NCI-H1417 (cell line): ENCODE data around the gene MFNG.
A peak's percentile ranks its signal among the peaks of the same experiment; 100 is the strongest.

ENCODE experiments used
- DNase-seq, 3 experiments: peaks; one replicate each; lab custom pipeline; 2025; lab: John Stamatoyannopoulos, UW

The MFNG gene

GRCh38 chr22:37448516-37449127, 37.6 kb downstream of the MFNG start:
- DNase-seq = peak; percentile 54 to 62 (median 60)

- DNase-seq = no peak
Measured at GRCh38 chr22:37445501-37445900, 40.7 kb downstream of the MFNG start.

DNA sequence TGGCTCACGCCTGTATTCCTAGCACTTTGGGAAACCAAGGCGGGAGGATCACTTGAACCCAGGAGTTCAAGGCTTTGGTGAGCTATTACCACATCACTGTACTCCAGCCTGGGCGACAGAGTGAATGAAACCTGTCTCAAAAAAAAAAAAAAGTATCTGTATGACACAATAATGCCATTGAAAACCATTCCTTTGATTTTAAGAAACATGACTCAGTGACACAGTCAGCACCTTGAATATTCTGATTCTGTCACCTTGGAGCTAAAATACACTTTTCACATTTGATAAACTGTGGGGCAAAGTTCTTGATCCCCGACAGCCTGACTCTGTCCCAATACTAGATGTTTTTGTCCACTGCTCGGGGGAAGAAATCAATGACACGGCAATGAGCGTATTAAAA, 42.2 kb downstream of the MFNG start:
- DNase-seq = no peak

DNA sequence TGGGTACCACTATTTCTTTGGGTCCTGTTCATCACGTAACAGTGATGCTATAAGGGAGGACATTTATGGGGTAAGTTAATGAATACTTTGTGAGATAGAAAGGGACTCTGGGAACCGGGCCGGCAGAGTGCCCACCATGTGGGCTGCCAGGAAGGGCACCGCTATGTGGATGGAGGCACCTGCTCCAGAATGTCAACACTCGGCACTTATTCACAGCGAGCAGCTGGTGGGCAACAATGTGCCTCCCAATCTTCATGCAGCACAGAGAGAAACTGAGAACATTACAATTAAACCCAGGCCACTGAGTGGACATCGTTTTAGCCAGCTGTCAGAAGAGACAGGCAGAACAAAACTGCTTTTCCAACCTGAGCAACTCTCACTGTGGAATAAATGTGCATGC, 43.1 kb downstream of the MFNG start:
- DNase-seq = peak in 1 of 3 experiments; percentile 49

DNA sequence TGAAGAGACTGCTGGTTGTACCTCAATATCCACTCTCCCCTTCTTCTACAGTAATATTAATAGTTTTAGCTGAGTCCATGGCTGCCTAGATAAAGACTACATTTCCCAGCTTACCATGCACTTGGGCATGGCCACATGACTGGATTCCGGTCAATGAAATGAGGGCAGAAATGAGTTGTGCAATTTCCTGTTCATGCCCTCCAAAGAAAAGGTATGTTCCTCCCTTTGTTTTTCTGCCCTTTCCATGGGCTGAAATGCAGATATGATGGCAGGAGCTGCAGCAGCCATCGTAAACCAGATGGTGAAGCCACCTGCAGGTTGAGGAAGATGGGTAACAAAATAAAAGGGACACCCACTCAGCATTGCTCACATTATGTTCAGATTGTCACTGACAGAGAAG, 43.6 kb downstream of the MFNG start:
- DNase-seq = no peak

- DNase-seq = no peak
Measured at GRCh38 chr22:37442135-37442534, 44.0 kb downstream of the MFNG start.

DNA sequence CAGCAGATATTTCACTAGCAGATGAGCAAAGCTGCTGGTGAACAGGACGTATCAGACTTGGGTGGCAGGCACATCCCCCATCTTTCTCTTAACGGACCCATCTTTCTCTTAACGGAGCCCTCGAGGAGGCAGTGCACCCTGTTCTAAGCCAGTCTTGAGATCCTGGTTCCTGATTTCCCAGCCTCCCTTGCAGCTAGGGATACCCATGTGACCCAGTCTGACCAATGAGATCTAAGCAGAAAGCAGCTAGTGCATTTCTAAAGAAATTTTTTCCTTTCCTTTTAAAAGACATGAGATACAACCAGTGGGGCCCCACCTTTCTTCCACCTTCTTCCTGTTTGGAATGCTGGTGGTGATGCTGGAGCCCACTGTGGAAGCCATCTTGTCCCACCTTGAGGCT, 45.3 kb downstream of the MFNG start:
- DNase-seq = no peak

DNA sequence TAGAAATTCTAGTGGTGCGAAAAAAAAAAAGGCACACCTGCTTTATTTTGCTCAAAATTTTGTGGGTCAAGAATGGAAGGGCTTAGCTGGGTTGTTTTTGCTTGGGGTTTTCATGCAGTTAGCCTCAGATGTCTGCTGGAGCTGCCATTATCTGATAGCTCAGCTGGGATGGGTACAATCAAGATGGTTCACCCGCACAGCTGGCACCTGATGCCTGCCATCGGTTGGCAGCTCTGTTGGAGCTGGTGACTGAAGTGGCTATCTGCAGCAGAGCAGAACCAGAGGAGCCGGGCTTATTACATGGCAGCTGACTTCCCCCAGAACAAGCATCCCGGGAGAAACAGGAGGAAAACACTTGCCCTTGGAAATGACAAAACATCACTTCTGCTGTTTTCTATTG, 46.8 kb downstream of the MFNG start:
- DNase-seq = peak in 2 of 3 experiments; percentile 5 to 8

- DNase-seq = no peak
Measured at GRCh38 chr22:37435970-37436603, 50.1 kb downstream of the MFNG start.

- no peak for DNase-seq
Measured at GRCh38 chr22:37433786-37434185, 52.4 kb downstream of the MFNG start.

DNA sequence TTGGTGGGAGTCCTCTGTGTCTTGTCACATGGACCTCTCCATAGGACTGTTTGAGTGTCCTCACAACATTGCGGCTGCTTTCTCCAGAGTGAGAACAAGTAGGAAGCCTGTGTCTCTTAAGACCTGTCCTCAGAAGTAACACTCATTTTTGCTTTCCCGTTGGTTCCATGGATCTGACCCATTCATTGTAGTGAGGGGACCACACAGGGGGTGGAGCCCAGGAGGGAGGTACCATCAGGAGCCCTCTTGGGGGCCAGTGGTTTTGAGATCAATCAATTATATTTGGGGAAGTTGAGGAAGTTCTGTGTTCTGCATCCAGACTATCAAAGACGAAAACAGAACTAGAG, 53.5 kb downstream of the MFNG start:
- no peak for DNase-seq

GRCh38 chr22:37431801-37432707, 54.1 kb downstream of the MFNG start:
- DNase-seq = no peak

DNA sequence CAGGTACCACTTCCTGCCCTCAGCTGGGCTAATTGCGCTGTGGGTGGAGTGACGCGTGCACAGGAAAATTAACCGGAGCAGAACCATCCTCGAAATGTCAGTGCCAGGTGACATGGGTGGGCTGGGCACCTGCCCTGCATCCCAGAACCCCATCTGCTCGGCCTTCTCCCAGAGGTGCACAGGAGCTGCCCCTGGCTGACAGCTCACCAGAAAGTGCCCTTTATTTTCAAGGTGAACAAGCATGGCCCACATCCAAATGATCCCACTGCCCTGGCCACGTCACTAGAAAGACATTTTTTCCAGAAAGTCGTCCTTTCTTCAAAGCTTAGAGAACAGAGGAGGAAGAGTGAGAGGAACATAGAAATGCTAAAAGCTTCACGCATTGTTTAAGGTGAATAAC, 54.8 kb downstream of the MFNG start:
- DNase-seq = no peak

DNA sequence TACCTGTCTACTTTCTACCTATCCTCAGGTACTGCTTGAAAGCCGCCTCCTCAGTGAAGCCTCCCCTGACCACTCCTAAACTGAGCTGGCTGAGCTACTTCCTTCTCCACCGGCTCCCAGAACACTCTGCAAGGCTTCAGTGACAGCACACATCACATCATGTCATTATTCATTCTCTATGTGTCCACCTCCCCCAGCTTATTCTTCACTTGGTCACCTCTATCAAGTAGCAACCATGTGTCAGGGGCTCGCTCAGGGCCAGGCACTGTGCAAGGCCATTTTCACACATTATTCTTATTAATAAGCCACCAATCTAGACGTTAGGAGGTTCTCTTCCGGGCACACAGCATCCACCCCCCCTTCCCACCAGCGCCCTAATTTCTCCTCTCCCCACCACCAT, 55.2 kb downstream of the MFNG start:
- DNase-seq = no peak

GRCh38 chr22:37428649-37429586, 57.3 kb downstream of the MFNG start:
- peak in 1 of 3 experiments; percentile 3 for DNase-seq

DNA sequence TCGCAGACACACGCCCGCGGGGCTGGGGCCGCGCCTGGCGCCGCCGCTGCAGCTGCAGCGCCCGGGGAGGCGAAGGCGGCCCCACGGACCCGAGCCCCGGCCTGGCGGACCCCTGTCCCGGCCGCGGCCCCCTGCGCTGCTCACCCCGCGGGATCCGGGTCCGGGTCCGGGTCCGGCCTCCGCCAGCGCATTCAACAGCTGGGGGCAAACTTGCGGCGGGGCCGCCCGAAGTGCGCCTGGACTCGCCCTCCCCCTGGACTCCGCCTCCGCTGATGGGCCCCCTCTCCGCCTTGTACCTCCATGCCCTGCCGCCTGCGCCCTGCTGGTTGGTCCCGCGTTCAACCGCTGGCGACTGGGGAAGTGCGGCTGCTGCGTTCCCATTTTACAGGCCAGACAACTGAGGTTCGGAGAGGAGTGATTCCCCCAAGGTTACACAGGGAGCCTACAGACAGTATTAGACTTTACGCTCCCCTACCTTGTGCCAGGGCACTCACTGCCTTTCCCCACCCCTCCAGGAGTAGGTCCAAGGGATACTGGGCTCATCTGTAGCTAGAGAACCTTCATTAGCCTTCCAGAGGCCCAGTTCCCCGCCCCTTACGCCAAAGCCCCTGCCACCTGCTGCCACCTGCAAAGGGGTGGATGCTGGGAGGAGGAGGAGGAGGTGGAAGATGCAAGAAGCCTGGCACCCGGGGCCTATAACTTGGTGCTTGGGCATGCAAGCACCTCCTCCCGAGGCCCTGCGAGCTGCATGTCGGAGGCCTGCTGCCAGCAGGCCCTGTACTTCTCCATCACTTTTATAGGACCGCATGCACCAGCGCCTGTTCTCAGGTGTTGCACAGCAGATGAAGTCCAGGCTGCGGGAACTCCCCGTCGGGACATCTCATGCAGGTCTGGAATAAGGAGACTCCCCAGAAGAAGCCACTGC, 58.2 kb downstream of the MFNG start:
- DNase-seq = no peak

DNA sequence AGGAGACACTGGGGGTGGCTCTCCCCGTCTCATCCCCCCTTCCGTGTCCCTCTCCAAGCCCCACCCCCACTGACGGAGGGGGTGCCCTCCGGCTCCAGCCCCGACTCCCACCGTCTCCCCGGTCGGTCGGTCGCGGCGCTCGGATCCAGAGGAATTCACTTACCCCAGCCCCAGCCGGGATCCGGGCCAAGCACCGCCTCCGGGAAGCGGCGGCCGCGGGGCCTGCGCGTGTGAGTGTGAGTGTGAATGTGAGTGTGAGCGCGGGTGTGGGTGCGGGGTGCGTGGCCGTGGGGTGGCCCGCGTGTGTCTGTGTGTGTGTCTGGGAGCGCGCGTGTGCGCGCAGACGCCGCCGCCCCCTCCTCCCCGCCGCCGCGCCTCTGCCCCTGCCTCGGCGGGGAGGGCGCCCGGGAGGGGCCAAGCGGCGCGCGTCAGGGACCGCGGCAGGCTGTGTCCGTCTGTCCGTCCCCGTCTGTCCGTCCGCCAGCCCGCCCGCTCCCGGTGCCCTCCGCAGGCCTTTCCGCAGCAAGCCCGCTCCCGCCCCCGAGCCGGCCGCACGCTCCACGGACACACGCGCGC, 59.0 kb downstream of the MFNG start, which contains the start of gene ELFN2:
TSS of gene ELFN2 (minus strand) at position 345 of the 576 bp plus-strand sequence. CDS start 51,945 bp downstream, outside the sequence.
- DNase-seq = no peak

DNA sequence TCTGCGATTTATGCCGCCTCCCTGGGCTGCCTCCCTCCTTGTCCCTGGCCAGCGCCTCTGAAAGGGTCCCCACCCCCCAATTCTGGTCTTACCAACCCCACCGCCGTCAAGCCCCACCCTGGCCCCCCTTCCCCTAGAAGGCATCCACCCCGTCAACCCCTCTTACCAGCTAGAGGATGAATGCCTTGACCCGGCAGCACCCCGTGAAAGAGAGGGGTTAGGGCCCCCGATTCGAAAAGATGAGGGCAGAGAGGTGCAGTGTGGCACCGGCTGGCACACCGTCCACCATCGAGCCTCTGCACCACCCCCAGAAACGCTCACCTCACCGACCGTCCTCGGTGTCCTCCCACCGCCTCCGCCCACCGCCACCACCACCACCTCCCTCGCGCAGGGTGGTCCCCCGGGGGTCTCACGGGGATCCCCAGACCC, 59.5 kb downstream of the MFNG start:
- DNase-seq = no peak

GRCh38 chr22:37425800-37426705, 60.1 kb downstream of the MFNG start:
- peak; percentile 30 to 81 (median 45) for DNase-seq
